Heart left ventricle (tissue), 13 donors: ENCODE results near the gene RPS6KA4.

ENCODE experiments used
- POLR2A ChIP-seq, 2 donors: fragments of 450-650 bp; IDR thresholded peaks; one replicate each; pipeline ENCODE4 v1.6.1; 2017; ENCODE audit warnings: antibody characterized with exemption in 2 of 2, mild to moderate bottlenecking in 2 of 2, moderate library complexity in 2 of 2
- TF ChIP-seq, protein P1 (sequence below), 12 donors: fragments of 200-600 bp; sonication (generic) in 4 of 12; IDR thresholded peaks; one replicate each; pipeline versions ENCODE4 v1.5.0 to v1.8.0; 2018 to 2022; ENCODE audit warnings: antibody characterized with exemption in 12 of 12, mild to moderate bottlenecking in 5 of 12
- donor health status: ischemic (EF 13 %, LVEDD 7.1; RV severe dilation, severe dysfunction).
- donor health status: DM: no; HTN: yes; CAD: no.
- donor health status: DM: no; HTN: no; CAD: no.
- donor health status: ischemic (EF 25% LVEDD 6.9; RV normal size, moderate dysfunction).
- donor health status: ischemic (EF 25% LVEDD 5.7; RV mildly dilated, moderate dysfunction).
- donor health status: ischemic (EF 35%, LVEDD 5.7; RV mildly dilated, moderate dysfunction).
- donor health status: nonischemic (EF 11% LVEDD 7.7; RV severe dilation, severe dysfunction).
- donor health status: DM: yes; HTN: yes; CAD: no.
- donor health status: PGD.
- donor health status: ischemic (EF 29% LVEDD 5.4; RV normal size, mild dysfunction).
- donor health status: nonischemic (EF 23%, LVEDD 6.1; RV moderate dilation, normal function).

- no peak for TF ChIP-seq POLR2A (IDR thresholded peaks at IDR 0.05)
- TF ChIP-seq, protein P1, sequence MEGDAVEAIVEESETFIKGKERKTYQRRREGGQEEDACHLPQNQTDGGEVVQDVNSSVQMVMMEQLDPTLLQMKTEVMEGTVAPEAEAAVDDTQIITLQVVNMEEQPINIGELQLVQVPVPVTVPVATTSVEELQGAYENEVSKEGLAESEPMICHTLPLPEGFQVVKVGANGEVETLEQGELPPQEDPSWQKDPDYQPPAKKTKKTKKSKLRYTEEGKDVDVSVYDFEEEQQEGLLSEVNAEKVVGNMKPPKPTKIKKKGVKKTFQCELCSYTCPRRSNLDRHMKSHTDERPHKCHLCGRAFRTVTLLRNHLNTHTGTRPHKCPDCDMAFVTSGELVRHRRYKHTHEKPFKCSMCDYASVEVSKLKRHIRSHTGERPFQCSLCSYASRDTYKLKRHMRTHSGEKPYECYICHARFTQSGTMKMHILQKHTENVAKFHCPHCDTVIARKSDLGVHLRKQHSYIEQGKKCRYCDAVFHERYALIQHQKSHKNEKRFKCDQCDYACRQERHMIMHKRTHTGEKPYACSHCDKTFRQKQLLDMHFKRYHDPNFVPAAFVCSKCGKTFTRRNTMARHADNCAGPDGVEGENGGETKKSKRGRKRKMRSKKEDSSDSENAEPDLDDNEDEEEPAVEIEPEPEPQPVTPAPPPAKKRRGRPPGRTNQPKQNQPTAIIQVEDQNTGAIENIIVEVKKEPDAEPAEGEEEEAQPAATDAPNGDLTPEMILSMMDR (IDR thresholded peaks at IDR 0.05), result no peak
Observed at GRCh38 chr11:64338716-64339115, 20.2 kb upstream of the RPS6KA4 start.
